Suprapubic skin (tissue), 4 donors: ENCODE results near the gene NES. TPM values are rescaled to one million over a fixed set of nuclear protein-coding genes. Genes with fewer than 3 reads are reported as not detected.

Experiments used
- DNase-seq, 2 donors: peaks; one replicate each; pipeline ENCODE4 v3.0.0-alpha.2; 2019; ENCODE audit warnings: low spot score in 2 of 2
- H3K27ac ChIP-seq: fragments of 200-600 bp; sonication (generic); one replicate; pipeline ENCODE4 v1.5.1; 2019
- H3K27me3 ChIP-seq: fragments of 200-600 bp; sonication (generic); one replicate; pipeline ENCODE4 v1.5.1; 2019
- H3K36me3 ChIP-seq: fragments of 200-600 bp; sonication (generic); one replicate; pipeline ENCODE4 v1.5.1; 2019
- H3K4me1 ChIP-seq: fragments of 200-600 bp; sonication (generic); one replicate; pipeline ENCODE4 v1.5.1; 2019
- H3K4me3 ChIP-seq: fragments of 200-600 bp; sonication (generic); one replicate; pipeline ENCODE4 v1.5.1; 2019; ENCODE audit warnings: mild to moderate bottlenecking
- H3K9me3 ChIP-seq: fragments of 200-600 bp; sonication (generic); one replicate; pipeline ENCODE4 v1.5.1; 2019
- EP300 ChIP-seq: sonication (generic); formaldehyde crosslinking; IDR thresholded peaks from one replicate; pipeline ENCODE4 v1.6.1; 2017; ENCODE audit warnings: antibody characterized with exemption
- POLR2A ChIP-seq, 2 donors: fragments of 450-650 bp; IDR thresholded peaks; one replicate each; pipeline ENCODE4 v1.6.1; 2017; ENCODE audit warnings: antibody characterized with exemption in 2 of 2, mild to moderate bottlenecking in 2 of 2, moderate library complexity in 2 of 2
- POLR2AphosphoS5 ChIP-seq, 3 donors: sonication (generic); formaldehyde crosslinking; IDR thresholded peaks; one replicate each; pipeline ENCODE4 v1.6.1; 2017; ENCODE audit warnings: antibody characterized with exemption in 3 of 3
- WGBS: methylation state at CpG from one replicate; pipeline ENCODE4 v1.1.5; 2018; 5-methylcytosine and 5-hydroxymethylcytosine counted together
- total RNA-seq, 4 donors: library from RNA; depleted of rRNA; stranded (reverse); fragments of >200 nt; gene quantifications; one replicate each; pipeline ENCODE4 v1.1.0, GENCODE V29; 2016
- TF ChIP-seq, protein P1 (sequence below), 2 donors: fragments of 200-600 bp in 1 of 2; fragments of 450-650 bp in 1 of 2; sonication (generic) in 1 of 2; IDR thresholded peaks; one replicate each; pipeline ENCODE4 v1.5.1; 2016 to 2019; ENCODE audit warnings: antibody characterized with exemption in 2 of 2, mild to moderate bottlenecking in 1 of 2, moderate library complexity in 1 of 2

Gene NES
- total RNA-seq, 4 donors from 2014 or later = 1.9 to 7.4 (median 4.8) TPM

DNA sequence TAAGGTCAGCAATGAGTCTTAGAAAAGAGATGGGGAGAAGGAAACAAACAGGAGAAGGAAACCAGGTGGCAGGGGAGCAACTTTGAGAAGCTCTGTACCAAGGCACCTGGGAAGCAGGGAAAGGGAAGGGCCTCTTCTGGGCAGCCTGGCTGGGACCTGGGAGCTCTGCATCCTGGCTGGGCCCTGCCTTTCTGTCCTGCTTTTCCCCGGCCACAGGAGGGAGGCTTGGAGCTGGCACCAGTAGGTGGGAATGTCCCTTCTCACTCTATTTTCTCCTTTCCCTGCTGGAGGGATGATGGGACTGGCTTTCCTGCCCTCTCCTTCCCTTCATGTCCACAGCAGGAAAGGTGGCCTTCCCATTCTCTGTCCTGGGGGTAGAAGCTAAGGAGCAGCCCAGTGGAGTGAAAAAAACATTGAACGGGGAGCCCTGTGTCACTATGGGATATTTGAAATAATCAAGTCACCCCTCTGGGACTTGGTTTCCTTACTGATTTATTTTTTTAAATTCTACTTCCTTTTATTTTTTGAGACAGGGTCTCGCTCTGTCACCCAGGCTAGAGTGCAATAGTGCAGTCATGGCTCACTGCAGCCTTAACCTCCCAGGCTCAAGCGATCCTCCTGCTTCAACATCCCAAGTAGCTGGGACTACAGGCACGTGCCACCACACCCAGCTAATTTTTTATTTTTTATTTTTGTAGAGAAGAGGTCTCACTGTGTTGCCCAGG lies 5.1 kb upstream of the NES start:
- H3K36me3 ChIP-seq = no peaks in the 10 kb centered on the region
- TF ChIP-seq EP300 (no peak), POLR2AphosphoS5 (IDR thresholded peaks at IDR 0.05) (no peak), POLR2A (IDR thresholded peaks at IDR 0.05) (no peak)
- TF ChIP-seq, protein P1, sequence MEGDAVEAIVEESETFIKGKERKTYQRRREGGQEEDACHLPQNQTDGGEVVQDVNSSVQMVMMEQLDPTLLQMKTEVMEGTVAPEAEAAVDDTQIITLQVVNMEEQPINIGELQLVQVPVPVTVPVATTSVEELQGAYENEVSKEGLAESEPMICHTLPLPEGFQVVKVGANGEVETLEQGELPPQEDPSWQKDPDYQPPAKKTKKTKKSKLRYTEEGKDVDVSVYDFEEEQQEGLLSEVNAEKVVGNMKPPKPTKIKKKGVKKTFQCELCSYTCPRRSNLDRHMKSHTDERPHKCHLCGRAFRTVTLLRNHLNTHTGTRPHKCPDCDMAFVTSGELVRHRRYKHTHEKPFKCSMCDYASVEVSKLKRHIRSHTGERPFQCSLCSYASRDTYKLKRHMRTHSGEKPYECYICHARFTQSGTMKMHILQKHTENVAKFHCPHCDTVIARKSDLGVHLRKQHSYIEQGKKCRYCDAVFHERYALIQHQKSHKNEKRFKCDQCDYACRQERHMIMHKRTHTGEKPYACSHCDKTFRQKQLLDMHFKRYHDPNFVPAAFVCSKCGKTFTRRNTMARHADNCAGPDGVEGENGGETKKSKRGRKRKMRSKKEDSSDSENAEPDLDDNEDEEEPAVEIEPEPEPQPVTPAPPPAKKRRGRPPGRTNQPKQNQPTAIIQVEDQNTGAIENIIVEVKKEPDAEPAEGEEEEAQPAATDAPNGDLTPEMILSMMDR (IDR thresholded peaks at IDR 0.05) = no peak
- DNase-seq = no peak
- peaks cover 28% of the 10 kb centered on the region for H3K27me3 ChIP-seq
- WGBS = 70% methylated on average over 5 of the region's 5 CpGs
- no peaks in the 10 kb centered on the region for H3K9me3 ChIP-seq
- H3K27ac ChIP-seq = no peak overlapping the region
- no peak overlapping the region for H3K4me3 ChIP-seq
- peaks cover 7% of the 10 kb centered on the region for H3K4me1 ChIP-seq

DNA sequence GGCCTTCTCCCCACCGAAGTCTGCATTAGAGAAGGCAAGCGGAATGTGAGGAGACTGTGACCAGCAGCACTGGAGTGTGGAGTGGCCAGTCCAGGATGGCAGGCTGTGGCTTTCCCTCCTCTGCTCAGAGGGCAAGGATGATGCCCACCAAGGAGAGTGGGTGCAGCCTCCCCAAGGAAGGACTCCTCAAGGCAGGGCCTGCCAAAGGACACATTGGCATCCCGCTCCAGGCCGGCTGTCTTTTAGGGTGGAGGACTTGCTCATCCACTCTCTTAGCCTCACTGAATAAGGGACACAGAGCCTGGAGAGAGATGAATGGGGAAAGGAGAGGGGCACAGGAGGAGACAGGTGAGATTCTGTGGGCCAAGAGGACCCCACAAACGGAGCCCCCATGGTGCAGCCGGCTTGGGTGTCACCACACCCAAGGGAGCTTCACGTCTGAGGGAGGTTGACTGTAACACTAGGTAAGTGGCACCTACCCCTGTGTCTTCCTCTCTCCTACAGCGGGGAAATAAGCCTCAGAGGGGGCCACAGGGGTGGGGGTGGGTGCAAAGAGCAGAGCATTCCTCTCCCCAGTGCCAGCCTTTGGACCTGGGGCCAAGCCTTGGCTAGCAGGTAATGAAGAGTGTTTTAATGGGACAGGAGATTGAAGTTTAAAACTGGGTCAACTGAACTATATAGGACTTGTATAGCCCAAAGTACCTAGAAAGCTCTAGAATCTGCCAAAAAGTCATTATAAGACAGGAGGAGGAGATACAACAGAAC lies 4.2 kb upstream of the NES start:
- no peaks in the 10 kb centered on the region for H3K36me3 ChIP-seq
- H3K4me1 ChIP-seq = peaks cover 16% of the 10 kb centered on the region
- TF ChIP-seq, protein P1 (IDR thresholded peaks at IDR 0.05) = no peak
- TF ChIP-seq POLR2A (IDR thresholded peaks at IDR 0.05) (no peak), EP300 (no peak), POLR2AphosphoS5 (IDR thresholded peaks at IDR 0.05) (no peak)
- H3K27me3 ChIP-seq = peaks cover 37% of the 10 kb centered on the region
- no peak overlapping the region for H3K4me3 ChIP-seq
- WGBS = 73% methylated on average over 7 of the region's 8 CpGs
- H3K9me3 ChIP-seq = no peaks in the 10 kb centered on the region
- no peak overlapping the region for H3K27ac ChIP-seq
- no peak for DNase-seq

DNA sequence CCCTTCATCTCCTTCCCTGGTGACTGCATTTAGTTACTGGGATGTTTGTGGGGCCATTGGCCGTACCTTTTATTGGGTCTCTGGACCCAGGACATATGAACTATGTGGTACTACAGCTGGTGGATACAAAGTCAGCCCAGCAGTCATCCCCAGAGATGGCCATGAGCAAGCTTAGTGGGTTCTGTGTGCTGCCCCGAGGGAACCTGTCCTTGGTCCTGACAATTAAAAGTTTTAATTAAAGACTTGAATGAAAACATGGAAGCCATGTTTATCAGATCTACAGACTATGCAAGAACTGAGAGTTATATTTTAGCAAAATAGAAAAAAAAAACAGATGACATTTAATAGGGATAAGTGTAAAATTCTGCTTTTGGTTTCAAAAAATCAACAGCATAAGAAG lies 2.8 kb upstream of the NES start:
- H3K36me3 ChIP-seq = no peaks in the 10 kb centered on the region
- no peaks in the 10 kb centered on the region for H3K9me3 ChIP-seq
- no peak overlapping the region for H3K4me3 ChIP-seq
- peaks cover 42% of the 10 kb centered on the region for H3K27me3 ChIP-seq
- TF ChIP-seq POLR2A (IDR thresholded peaks at IDR 0.05) = no peak
- TF ChIP-seq, protein P1 (IDR thresholded peaks at IDR 0.05) = no peak
- TF ChIP-seq EP300 = no peak
- TF ChIP-seq POLR2AphosphoS5 (IDR thresholded peaks at IDR 0.05) = no peak
- no peak overlapping the region for H3K27ac ChIP-seq
- no peak for DNase-seq
- WGBS = 58% methylated on average over 2 of the region's 2 CpGs
- H3K4me1 ChIP-seq = peaks cover 19% of the 10 kb centered on the region

DNA sequence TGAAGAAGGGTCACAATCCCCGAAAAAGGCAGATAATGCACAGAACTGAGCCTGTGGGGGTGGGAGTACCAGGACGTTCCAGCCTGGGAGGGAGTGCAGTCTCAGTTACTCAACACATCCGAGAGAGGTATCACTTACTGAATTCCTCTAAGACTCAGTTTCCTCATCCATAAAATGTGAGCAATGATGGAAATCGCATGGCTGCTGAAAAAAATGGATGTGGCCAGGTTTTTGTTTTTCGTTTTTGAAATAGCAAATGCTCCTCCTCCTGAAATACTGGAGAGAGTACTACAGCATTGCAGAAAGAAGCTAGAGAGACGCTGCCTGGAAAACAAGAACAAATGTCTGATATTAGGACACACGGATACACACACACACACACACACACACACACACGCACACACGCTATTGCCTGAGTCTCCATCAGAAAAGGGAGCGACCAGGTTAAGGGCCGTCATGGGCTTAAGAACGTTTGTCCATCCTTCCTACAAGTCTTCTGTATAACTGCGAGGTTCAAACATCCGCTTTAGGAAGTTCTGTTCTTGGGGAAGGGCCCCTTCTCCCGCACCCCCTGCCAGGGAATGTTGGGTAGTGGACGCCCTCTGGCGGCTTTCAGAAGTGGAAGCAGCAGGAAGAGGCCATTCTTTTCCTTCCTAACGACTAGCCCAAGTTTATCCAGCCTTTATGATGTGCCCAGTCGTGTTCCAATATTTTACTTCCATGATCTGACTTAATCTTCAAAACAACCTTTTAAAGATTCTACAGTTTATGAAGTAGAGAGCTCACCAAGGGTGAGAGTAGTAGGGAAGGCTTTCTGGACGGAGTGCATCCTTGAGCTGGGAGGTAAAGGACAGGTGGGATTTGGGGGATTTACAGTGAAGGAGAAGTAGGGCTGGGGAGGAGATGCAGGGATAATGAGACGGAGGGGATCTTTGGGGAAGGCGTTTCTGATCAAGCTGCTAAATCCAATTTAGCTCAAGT lies 699 bp upstream of the NES start:
- Histone ChIP-seq H3K9me3 (no peaks in the 10 kb centered on the region), H3K27me3 (peaks cover 39% of the 10 kb centered on the region), H3K4me3 (peak overlapping the region; percentile 51), H3K36me3 (no peaks in the 10 kb centered on the region), H3K27ac (no peak overlapping the region), H3K4me1 (peaks cover 21% of the 10 kb centered on the region)
- DNase-seq = no peak
- TF ChIP-seq POLR2A (IDR thresholded peaks at IDR 0.05) = no peak
- TF ChIP-seq, protein P1 (IDR thresholded peaks at IDR 0.05) = peak; percentile 76 to 84
- WGBS = 2% methylated on average over 22 of the region's 22 CpGs
